H1 (cell line): ENCODE measurements around the gene ZNF219.

ENCODE experiments used
- CTCF ChIP-seq, 3 experiments: IDR thresholded peaks; 1 replicate in 2 of 3; 2 replicates in 1 of 3; pipeline versions ENCODE4 v1.5.1 to v1.6.1; 2011; ENCODE audit warnings: low read length in 3 of 3, mild to moderate bottlenecking in 3 of 3, inconsistent platforms in 2 of 3, low read depth in 1 of 3, moderate library complexity in 1 of 3; ENCODE audit not compliant: insufficient read depth in 1 of 3; ENCODE audit errors: control extremely low read depth in 1 of 3
- FOSL1 ChIP-seq: IDR thresholded peaks from 2 replicates; pipeline ENCODE4 v1.6.1; 2011; ENCODE audit warnings: mild to moderate bottlenecking, low read depth, low read length, moderate library complexity; ENCODE audit not compliant: insufficient read depth
- POLR2A ChIP-seq, 2 experiments: IDR thresholded peaks; 1 replicate in 1 of 2; 2 replicates in 1 of 2; pipeline ENCODE4 v1.6.1; 2011; ENCODE audit warnings: low read depth in 2 of 2, low read length in 2 of 2, mild to moderate bottlenecking in 2 of 2; ENCODE audit errors: control extremely low read depth in 1 of 2

- no peak for TF ChIP-seq CTCF (IDR thresholded peaks at IDR 0.05; ENCODE audit: control extremely low read depth in 1 of 3, insufficient read depth in 1 of 3, low read depth in 1 of 3, low read length in 3 of 3)
- no peak for TF ChIP-seq POLR2A (IDR thresholded peaks at IDR 0.05; ENCODE audit: control extremely low read depth in 1 of 2, low read depth in 2 of 2, low read length in 2 of 2)
- TF ChIP-seq FOSL1, result no peak
Measured at GRCh38 chr14:21121122-21121521, 22.7 kb upstream of the ZNF219 start.
